ENCODE data around the gene IDH3A.
A peak's percentile ranks its signal among the peaks of the same experiment; 100 is the strongest.
"Not testable (repeated sequence)": the region's sequence is repeated elsewhere in the genome, so short reads cannot be mapped to it uniquely, and the experiment has no call there.

Gene IDH3A

GRCh38 chr15:78125267-78125666 is 23.9 kb upstream of the IDH3A start:
- intact Hi-C loops (cut with DNase I), result no loop called here
- DNase-seq, result no peak

DNA sequence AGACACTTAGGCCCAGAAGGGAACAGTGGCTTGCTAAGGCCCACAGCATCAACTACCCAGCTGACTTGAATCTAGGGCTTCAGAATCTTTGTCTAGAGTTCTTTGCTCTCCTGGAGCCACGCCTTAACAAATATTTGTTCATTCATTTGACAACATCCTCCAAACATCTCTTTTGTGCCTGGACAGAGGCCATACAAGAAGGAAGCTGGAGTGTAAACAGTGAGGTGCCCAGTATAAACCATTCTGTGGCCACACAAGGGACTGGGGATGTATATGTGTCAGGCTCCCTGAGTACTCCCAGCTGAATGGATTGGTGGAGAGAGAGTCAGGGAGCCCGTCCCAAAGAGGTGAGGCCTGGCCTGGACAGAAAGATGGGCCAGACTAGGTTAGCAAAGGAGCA is 21.3 kb upstream of the IDH3A start:
- intact Hi-C loops (cut with DNase I), result no loop called here
- no peak for DNase-seq

DNA sequence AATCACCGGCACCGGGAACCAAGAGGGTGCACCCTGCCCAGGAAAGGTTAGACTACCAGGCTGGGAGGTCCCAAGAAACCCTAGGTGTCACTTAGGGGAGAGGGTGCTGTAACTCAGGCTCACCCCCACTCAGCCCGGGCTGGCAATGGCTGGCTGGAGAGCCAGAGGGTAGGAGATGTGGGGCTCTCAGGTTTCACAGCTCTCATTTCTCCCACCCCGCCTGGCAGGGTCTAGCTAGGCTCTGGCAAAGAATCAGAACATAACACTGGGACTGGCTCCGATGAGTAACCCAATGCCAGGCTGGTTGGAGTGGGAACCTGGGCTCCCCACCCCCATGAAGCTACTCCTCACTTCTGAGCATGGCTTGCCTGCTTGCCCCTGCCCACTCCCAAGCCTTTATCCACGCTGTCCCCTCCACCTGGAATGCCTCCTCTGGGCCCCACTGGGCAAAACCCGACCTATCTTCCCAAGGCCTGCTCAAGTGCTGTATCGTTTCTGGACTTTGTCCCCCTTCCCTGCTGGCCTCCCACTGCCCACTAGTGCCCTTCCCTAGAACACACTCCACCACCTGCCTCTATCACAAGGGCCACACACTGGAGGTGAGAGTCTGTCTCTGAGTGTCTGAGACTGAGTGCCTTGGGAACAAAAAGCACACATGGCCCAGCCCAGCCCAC is 19.9 kb upstream of the IDH3A start:
- intact Hi-C loops (cut with DNase I), result no loop called here
- peak in 4 of 42 donors; percentile 10 to 58 (median 22) for DNase-seq

- intact Hi-C loops (cut with DNase I), result no loop called here
- no peak for DNase-seq
Measured at GRCh38 chr15:78129751-78130287, 19.3 kb upstream of the IDH3A start.

DNA sequence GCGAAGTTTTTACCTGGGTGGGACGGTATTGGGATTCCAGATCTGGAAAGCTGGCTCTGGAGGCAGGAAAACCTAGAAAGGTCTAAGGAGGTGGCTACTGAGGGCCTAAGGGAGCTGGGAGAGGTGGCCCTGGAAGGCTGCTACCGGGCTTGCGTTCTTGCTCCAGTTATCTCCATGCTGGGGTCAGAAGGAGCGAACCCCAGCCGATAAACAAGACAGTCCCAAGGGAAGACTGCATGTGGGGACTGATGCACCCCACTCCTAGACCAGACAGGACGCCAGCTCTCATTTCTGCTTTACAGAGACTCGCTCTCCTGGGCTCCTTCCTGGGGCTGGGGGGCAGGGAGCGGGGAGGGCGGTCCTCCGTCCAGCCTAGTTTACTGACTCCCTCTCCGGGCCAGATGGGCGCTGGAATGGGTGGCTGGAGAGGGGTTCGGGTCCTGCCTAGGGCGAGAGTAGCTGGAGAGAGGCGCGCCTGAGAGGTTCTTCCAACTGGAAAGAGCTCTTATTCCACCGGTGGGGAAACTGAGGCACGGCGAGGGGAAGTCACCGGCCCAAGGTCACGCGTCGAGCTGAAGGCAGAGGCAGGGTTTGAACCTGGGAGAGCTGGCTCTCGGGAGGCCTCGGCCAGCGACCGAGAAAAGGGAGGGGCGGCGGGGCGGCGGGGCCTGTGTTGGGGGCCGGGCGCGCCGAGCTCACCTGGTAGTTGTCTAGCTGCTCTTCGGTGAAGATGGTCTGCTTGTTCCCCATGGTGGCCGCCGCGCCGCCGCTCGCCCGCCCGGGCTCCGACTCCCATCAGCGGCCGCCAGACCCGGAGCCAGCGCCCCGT is 18.5 kb upstream of the IDH3A start:
- intact Hi-C loops (cut with DNase I), result no loop called here
- peak in 5 of 42 donors; percentile 6 to 51 (median 10) for DNase-seq

DNA sequence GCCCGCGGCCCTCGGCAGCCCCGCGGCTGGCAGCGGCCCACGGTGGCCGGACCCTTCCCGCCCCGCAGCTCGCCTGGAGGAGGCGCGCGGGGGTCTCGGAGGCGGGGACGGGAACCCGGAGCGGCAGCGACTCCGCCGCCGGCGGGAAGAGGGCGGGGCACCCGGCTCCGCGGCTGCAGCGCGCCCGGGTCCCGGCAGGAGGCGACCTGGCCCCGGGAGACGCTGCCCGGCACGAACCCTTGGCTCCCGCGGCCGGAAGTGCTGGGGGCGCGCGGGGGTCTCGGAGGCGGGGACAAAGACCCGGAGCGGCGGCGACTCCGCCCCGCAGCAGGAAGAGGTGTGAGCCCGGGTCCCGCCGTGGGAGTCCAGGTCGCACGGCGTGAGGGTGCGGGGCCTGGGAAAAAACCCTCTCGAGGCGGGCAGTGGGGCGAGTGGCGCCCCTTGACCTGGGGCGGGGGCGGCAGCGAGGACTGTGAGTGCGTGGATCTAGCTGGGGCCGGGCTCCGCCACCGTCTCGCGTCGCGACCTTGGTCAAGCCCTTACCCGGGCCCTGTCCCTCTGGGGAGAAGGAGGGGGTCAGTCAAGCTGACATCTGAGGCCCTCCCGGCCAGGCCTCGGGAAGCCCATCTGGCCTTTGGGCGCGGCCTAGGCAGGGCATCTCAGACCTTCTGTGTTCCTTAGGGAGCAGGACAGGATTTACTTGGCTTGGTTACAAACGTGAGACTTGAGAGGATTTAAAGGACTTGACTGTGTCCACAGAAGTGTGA is 17.7 kb upstream of the IDH3A start, which contains the start of gene CIB2:
CIB2 (minus strand) TSS at position 151 of the 767 bp plus-strand sequence. CDS start 230 bp downstream, outside the sequence.
- intact Hi-C loops (cut with DNase I), result no loop called here
- peak in 41 of 42 donors; percentile 24 to 84 (median 69) for DNase-seq

DNA sequence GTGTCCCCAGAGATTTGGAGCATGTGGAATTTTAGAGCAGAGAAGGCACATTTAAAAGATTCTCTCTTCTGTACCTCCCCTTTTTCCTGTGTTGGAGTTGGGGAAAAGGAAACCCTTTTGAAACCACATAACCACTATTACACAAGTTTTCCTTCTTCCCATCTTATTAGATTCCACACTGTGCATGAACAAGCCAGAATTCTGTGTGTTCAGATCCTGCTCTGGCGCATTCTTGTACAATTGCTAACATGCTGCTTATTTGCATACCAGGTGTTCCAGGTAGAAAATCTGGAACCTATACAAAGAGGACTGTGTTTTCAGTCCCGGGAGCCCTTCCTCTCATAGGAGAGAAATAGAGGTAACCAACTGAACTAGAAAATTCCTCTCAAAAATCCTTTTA is 15.4 kb upstream of the IDH3A start:
- no peak for DNase-seq
- intact Hi-C loops (cut with DNase I), result no loop called here

GRCh38 chr15:78139578-78139977 is 9.6 kb upstream of the IDH3A start:
- peak in 1 of 42 donors; percentile 2 for DNase-seq

DNA sequence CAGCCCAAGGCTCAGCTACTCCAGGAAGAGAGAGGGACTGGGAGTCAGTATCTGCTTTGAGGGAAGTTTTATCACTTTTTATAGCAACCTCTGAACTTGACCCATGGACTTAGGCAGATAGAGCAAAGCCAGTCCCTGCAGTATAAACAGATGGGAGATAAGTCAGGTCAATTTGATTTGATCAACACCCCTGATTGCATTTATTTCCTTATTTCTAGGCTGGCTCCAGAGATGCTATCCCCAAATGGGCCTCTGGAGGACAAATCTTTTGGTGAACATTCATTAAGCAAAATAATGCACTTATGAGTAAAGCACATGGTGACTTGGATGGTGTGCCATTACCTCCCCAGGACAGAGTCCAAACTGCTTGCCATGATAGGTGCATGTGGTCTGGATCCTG is 8.9 kb upstream of the IDH3A start:
- no peak for DNase-seq
- intact Hi-C loops (cut with DNase I), result no loop called here

More at GRCh38 chr15:78139578-78139977, 9.6 kb upstream of the IDH3A start:
- intact Hi-C loops (cut with DNase I), result no loop called here

DNA sequence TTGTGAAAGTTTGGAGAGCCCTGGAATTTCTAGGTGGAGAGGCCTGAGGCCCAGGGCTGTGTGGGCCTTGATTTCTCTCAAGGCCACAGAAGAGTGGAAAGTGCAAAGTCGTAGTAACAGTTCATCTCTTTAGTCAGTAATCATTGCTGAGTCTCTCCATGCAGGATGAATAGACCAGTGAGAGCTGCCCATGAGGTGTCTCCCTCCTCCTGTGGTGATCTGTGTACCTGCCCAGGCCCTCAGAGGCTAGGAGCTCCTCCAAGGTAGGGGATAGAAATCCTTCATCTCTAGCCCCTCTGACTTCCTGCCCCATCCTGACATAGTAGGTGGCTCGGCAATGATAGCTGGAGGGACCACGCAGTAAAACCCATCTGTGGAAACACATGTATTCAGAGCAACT is 6.8 kb upstream of the IDH3A start:
- no peak for DNase-seq
- intact Hi-C loops (cut with DNase I), result no loop called here

DNA sequence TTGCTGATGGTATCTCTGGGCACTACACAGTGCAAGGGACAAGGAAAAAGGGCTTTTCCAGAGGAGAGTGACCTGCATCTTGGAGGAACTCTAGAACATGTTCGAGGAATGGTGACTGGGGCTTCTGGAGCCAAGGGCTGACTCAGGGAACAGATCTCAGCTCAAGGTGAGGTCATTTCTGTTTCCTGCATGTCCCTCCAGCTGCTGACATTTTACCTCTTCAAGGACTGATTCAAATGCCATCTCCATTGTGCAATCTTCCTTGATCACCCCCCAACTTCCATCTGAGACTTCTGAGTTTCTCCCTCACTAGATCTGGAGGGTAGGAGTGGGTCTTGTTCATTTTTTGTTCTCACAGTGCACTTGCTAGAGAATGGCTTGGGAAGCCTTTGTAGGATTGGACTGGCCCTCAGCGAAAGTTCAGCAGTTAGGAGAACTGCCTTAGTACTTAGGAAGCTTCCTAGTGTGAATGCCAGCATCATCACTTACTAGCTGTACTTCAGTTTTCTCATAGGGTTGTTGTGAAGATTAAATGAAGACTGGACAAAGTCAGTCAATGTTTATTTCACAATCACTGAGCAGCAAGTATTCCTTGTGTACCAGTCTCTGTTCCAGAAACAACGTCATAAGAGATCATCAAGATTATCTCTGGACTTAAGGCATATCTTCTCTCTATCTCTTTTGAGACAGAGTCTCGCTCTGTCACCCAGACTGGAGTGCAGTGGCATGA is 2.6 kb upstream of the IDH3A start:
- DNase-seq, result peak in 1 of 42 donors; percentile 9
- intact Hi-C loops (cut with DNase I), result no loop called here

- peak in 1 of 42 donors; percentile 26 for DNase-seq
- intact Hi-C loops (cut with DNase I), result no loop called here
Measured at GRCh38 chr15:78147566-78147965, 1.6 kb upstream of the IDH3A start.

DNA sequence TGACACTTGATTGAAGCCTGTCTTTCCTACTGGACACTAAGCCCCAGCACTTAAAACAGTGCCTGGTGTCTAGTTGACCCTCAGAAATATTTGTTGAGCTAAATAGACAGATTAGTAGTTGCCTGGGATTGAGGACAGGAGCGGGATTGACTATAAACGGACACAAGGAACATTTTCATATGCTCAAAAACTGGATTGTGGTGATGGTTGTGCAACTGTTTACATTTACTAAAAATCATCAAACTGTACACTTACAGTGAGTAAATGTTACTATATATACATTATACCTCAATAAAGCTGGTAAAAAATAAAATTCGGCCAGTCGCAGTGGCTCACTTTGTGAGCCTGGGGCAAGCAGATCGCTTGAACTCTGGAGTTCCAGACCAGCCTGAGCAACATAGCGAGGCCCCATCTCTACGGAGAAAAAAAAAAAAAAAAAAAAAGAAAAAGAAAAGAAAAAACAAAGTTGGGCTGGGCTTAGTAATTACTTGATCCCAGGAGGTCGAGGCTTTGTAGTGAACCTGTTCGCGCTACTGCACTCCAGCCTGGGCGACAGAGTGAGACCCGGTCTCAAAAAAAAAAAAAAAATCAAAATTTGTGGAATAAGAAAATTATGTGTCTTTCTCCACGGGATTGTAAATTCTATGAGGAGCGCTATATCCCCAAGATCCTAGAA is 632 bp upstream of the IDH3A start:
- DNase-seq, result peak in 2 of 42 donors; percentile 34 to 38
- intact Hi-C loops (cut with DNase I), result no loop called here

GRCh38 chr15:78149805-78150751 is 916 bp downstream of the IDH3A start:
- intact Hi-C loops (cut with DNase I), result no loop called here
- peak in 2 of 42 donors; percentile 25 to 26 for DNase-seq

GRCh38 chr15:78151075-78151474 is 1.9 kb downstream of the IDH3A start:
- DNase-seq, result peak in 1 of 42 donors; percentile 27
- intact Hi-C loops (cut with DNase I), result not testable (repeated sequence)

GRCh38 chr15:78154955-78155354 is 5.8 kb downstream of the IDH3A start:
- intact Hi-C loops (cut with DNase I), result no loop called here
- no peak for DNase-seq

- no peak for DNase-seq
- intact Hi-C loops (cut with DNase I), result no loop called here
Measured at GRCh38 chr15:78155355-78155939, 6.3 kb downstream of the IDH3A start.

All from head of caudate nucleus (tissue), 42 donors.